HUES48 (cell line): Measurements from ENCODE around the gene MIA.

Experiments
- H3K27ac ChIP-seq: one replicate; pipeline ENCODE4 v1.7.0; 2013; ENCODE audit warnings: low read depth, low read length, inconsistent platforms
- H3K27me3 ChIP-seq: 2 replicates; pipeline ENCODE4 v1.6.1; 2013; ENCODE audit warnings: mild to moderate bottlenecking, low read length; ENCODE audit not compliant: control insufficient read depth, insufficient read depth
- H3K36me3 ChIP-seq: 2 replicates; pipeline ENCODE4 v1.6.1; 2013; ENCODE audit warnings: low read length; ENCODE audit not compliant: control insufficient read depth, insufficient read depth
- H3K4me1 ChIP-seq: 2 replicates; pipeline ENCODE4 v1.6.1; 2013; ENCODE audit warnings: mild to moderate bottlenecking, low read length; ENCODE audit not compliant: control insufficient read depth, insufficient read depth
- H3K4me3 ChIP-seq: 2 replicates; pipeline ENCODE4 v1.5.1; 2013; ENCODE audit warnings: mild to moderate bottlenecking, low read depth, low read length
- H3K9ac ChIP-seq: 2 replicates; pipeline ENCODE4 v1.6.1; 2013; ENCODE audit warnings: mild to moderate bottlenecking, low read depth, low read length, moderate library complexity
- H3K9me3 ChIP-seq: 2 replicates; pipeline ENCODE4 v1.6.1; 2013; ENCODE audit warnings: low read length; ENCODE audit not compliant: control insufficient read depth, insufficient read depth

MIA gene

GRCh38 chr19:40740747-40741146 is 34.6 kb upstream of the MIA start:
- Histone ChIP-seq H3K9ac (no peak overlapping the region), H3K27me3 (no peaks in the 10 kb centered on the region), H3K9me3 (no peaks in the 10 kb centered on the region), H3K4me3 (no peak overlapping the region), H3K36me3 (peaks cover 24% of the 10 kb centered on the region), H3K27ac (no peak overlapping the region), H3K4me1 (0 out of 2 replicates have a peak, but pooled peaks cover 5% of the 10 kb centered on the region)

- Histone ChIP-seq H3K27ac (no peak overlapping the region), H3K36me3 (peaks cover 21% of the 10 kb centered on the region), H3K4me1 (0 out of 2 replicates have a peak, but pooled peaks cover 5% of the 10 kb centered on the region), H3K4me3 (no peak overlapping the region), H3K9me3 (no peaks in the 10 kb centered on the region), H3K27me3 (no peaks in the 10 kb centered on the region), H3K9ac (no peak overlapping the region)
Measured at GRCh38 chr19:40741527-40742390, 33.6 kb upstream of the MIA start.

GRCh38 chr19:40742477-40742876 is 32.8 kb upstream of the MIA start:
- Histone ChIP-seq H3K36me3 (peaks cover 14% of the 10 kb centered on the region), H3K4me3 (no peak overlapping the region), H3K9me3 (no peaks in the 10 kb centered on the region), H3K9ac (no peak overlapping the region), H3K27me3 (no peaks in the 10 kb centered on the region), H3K4me1 (0 out of 2 replicates have a peak, but pooled peaks cover 5% of the 10 kb centered on the region), H3K27ac (no peak overlapping the region)

GRCh38 chr19:40742886-40743285 is 32.4 kb upstream of the MIA start:
- H3K4me1 ChIP-seq = 0 out of 2 replicates have a peak, but pooled peaks cover 5% of the 10 kb centered on the region
- no peak overlapping the region for H3K9ac ChIP-seq
- H3K9me3 ChIP-seq = no peaks in the 10 kb centered on the region
- H3K4me3 ChIP-seq = no peak overlapping the region
- no peak overlapping the region for H3K27ac ChIP-seq
- H3K27me3 ChIP-seq = no peaks in the 10 kb centered on the region
- H3K36me3 ChIP-seq = peaks cover 13% of the 10 kb centered on the region

GRCh38 chr19:40743926-40744325 is 31.4 kb upstream of the MIA start:
- Histone ChIP-seq H3K9me3 (no peaks in the 10 kb centered on the region), H3K27ac (no peak overlapping the region), H3K4me1 (0 out of 2 replicates have a peak, but pooled peaks cover 5% of the 10 kb centered on the region), H3K36me3 (peaks cover 11% of the 10 kb centered on the region), H3K27me3 (no peaks in the 10 kb centered on the region), H3K9ac (no peak overlapping the region), H3K4me3 (no peak overlapping the region)

GRCh38 chr19:40744554-40745401 is 30.5 kb upstream of the MIA start:
- peak overlapping the region; percentile 37 for H3K27ac ChIP-seq
- H3K27me3 ChIP-seq = no peaks in the 10 kb centered on the region
- H3K4me3 ChIP-seq = no peak overlapping the region
- peaks cover 7% of the 10 kb centered on the region for H3K4me1 ChIP-seq
- peaks cover 10% of the 10 kb centered on the region for H3K36me3 ChIP-seq
- H3K9ac ChIP-seq = no peak overlapping the region
- H3K9me3 ChIP-seq = no peaks in the 10 kb centered on the region

- Histone ChIP-seq H3K9me3 (no peaks in the 10 kb centered on the region), H3K4me3 (no peak overlapping the region), H3K27me3 (no peaks in the 10 kb centered on the region), H3K4me1 (peaks cover 10% of the 10 kb centered on the region), H3K9ac (no peak overlapping the region), H3K27ac (peak overlapping the region; percentile 37), H3K36me3 (peaks cover 10% of the 10 kb centered on the region)
Measured at GRCh38 chr19:40745402-40745780, 29.9 kb upstream of the MIA start.

GRCh38 chr19:40747536-40747935 is 27.8 kb upstream of the MIA start:
- H3K36me3 ChIP-seq = peaks cover 4% of the 10 kb centered on the region; the same call in 1 of the 2 replicates

GRCh38 chr19:40750058-40750873 is 25.1 kb upstream of the MIA start, which contains the start of gene ACTMAP:
TSS of gene ACTMAP (minus strand) at chr19:40750477. CDS start at chr19:40749803, 674 bp downstream.
- peak within 1 kb of the TSS; percentile 100 for H3K27ac ChIP-seq
- no peaks in the 10 kb centered on the region for H3K9me3 ChIP-seq
- no peaks in the 10 kb centered on the region for H3K27me3 ChIP-seq
- peak within 1 kb of the TSS; percentile 98 for H3K9ac ChIP-seq
- H3K36me3 ChIP-seq = peaks cover 22% of the 10 kb centered on the region
- H3K4me3 ChIP-seq = peak within 1 kb of the TSS; percentile 99
- H3K4me1 ChIP-seq = peaks cover 9% of the 10 kb centered on the region

More at GRCh38 chr19:40747536-40747935, 27.8 kb upstream of the MIA start:
- Histone ChIP-seq H3K27ac (no peak overlapping the region), H3K9me3 (no peaks in the 10 kb centered on the region), H3K9ac (no peak overlapping the region), H3K27me3 (no peaks in the 10 kb centered on the region), H3K4me1 (peaks cover 10% of the 10 kb centered on the region), H3K4me3 (no peak overlapping the region)

- Histone ChIP-seq H3K9ac (peak within 1 kb of the TSS; percentile 98), H3K27ac (peak within 1 kb of the TSS; percentile 100), H3K36me3 (peaks cover 29% of the 10 kb centered on the region), H3K27me3 (no peaks in the 10 kb centered on the region), H3K4me3 (peak within 1 kb of the TSS; percentile 99), H3K9me3 (no peaks in the 10 kb centered on the region), H3K4me1 (peaks cover 9% of the 10 kb centered on the region)
Measured at GRCh38 chr19:40750874-40751537, 24.3 kb upstream of the MIA start, which contains the start of gene SNRPA. TSS of gene SNRPA (plus strand) at chr19:40751203. CDS start at chr19:40751409, 206 bp downstream.
